ENCODE measurements around the gene FXYD4.
"Not testable (repeated sequence)": the region's sequence is repeated elsewhere in the genome, so short reads cannot be mapped to it uniquely, and the experiment has no call there.

Gene FXYD4, protein sequence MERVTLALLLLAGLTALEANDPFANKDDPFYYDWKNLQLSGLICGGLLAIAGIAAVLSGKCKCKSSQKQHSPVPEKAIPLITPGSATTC

GRCh38 chr10:43371418-43371817 lies at the start of gene FXYD4:
Gene FXYD4 (plus strand): TSS chr10:43371636. CDS start chr10:43373747, 2,111 bp downstream.
- no peak for DNase-seq

DNA sequence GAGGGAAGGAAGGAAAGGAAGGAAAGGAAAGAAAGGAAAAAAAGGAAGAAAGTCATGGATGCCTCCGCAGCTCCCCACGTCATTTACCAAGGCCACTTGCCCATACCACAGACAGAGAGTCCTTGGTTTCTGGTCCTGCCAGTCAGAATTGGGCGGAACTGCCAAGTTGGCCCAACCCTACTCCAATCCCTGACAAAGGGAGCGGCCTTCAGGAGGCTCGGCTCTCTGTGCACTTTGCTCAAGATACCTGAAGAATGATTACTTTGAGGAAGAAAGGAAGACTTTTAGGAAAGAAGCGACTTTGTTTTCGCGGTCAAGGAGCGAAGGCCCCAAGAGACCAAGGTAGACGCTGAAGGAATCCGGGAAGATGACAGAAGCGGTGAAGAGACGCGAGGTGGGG lies 49.1 kb upstream of the FXYD4 start:
- DNase-seq: no peak

- DNase-seq: peak; percentile 85
These were observed 48.7 kb upstream of the FXYD4 start for GRCh38 chr10:43322769-43323168.

- no peak for DNase-seq
These were observed 48.2 kb upstream of the FXYD4 start for GRCh38 chr10:43323245-43323644.

DNA sequence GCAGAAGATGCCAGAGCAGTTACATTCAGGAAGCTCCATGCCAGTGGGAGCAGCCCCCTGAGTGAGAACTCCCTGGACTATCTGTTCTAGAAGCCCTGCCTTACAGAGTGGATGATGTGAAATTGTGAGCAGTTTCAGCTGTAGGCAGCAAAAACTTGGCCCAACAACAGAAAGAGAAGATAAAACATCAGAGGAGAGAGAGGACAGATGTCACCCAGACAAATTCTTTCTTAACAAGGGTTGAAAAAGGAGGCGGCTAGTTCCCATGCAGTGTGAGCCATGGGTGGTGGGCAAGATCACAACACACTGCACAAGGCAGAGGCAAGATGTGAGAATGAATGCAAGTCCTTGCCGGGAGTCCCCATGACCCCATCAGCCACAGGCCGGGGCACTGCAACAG lies 46.6 kb upstream of the FXYD4 start:
- DNase-seq: no peak

- no peak for DNase-seq
These were observed 44.3 kb upstream of the FXYD4 start for GRCh38 chr10:43327171-43327570.

GRCh38 chr10:43327986-43328385 lies 43.5 kb upstream of the FXYD4 start:
- DNase-seq: no peak

- DNase-seq: not testable (repeated sequence)
These were observed 42.6 kb upstream of the FXYD4 start for GRCh38 chr10:43328810-43329209.

DNA sequence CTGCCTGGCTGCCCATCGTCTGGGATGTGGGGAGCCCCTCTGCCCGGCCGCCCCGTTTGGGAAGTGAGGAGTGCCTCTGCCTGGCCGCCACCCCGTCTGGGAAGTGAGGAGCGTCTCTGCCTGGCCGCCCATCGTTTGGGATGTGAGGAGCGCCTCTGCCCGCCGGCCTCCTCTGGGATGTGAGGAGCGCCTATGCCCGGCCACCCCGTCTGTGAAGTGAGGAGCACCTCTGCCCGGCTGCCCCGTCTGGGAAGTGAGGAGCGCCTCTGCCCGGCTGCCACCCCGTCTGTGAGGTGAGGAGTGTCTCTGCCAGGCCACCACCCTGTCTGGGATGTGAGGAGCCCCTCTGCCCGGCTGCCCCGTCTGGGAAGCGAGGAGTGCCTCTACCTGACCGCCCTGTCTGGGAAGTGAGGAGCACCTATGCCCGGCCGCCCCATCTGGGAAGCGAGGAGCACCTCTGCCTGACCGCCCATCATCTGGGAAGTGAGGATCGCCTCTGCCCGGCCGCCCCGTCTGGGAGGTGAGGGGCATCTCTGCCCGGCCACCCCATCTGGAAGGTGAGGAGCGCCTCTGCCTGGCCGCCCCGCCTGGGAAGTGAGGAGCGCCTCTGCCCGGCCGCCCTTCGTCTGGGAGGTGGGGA lies 42.1 kb upstream of the FXYD4 start:
- not testable (repeated sequence) for DNase-seq

GRCh38 chr10:43330049-43330823 lies 41.2 kb upstream of the FXYD4 start:
- DNase-seq: not testable (repeated sequence)

- DNase-seq: not testable (repeated sequence)
These were observed 40.7 kb upstream of the FXYD4 start for GRCh38 chr10:43330824-43331127.

DNA sequence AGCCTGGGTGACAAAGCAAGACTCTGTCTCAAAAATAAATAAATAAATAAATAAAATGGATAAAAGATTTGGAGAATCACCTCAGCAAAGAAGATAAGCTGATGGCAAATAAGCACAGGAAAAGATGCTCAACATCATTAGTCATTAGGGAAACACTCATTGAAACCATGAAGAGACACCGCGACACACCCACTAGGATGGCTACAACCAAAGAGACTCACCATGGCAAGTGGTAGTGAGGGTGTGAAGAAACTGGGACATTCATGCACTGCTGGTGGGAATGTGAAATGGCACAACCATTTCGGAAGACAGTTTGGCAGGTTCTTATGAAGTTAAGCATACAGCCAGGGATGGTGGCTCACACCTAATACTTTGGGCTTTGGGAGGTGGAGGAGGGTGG lies 37.8 kb upstream of the FXYD4 start:
- DNase-seq: no peak

DNA sequence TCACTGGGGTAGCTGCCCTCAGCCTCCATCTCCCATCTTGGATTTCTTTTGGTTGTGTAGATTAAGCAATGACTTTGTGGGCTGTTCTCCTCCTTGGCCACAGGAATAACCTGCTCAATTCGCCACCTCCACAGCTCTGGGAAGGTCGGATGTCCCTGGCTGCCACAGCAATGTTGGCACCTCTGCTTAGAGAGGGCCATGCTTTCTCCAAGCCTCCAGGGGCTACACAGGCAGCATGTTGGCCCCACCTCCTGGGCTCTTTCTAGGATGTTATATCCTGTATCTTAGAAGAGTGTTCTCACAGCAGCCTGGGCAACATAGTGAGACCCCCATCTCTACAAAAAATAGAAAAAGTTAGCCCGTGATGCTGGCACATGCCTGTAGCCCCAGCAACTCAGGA lies 35.4 kb upstream of the FXYD4 start:
- no peak for DNase-seq

DNA sequence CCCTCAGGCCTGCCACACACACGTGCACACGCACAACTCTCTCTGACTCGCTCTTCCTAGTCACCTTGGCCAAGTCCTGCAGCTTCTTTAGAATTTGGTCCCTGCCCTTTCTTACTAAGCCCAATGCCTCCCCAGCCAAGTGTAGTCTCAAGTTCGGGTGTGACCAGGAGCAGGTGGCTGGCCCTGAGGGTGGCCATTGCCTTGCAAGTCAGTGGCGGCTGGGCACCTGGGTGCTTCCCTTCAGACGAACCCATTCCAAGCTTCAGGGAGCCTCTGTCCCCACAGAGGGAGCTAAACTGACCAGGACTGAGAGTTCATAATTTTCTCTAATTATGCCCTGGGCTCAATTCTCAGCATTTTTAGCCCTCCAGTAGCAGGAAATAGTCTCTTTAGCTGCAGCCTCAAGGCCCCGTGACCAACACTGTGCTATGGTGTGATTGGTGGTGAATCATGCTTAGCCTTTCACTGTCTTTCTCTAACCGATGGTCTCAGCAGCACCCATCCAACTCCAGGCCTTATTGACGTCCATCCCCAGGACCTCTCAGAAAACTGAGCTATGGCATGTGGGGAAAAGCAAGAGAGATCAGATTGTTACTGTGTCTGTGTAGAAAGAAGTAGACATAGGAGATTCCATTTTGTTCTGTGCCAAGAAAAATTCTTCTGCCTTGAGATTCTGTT lies 34.7 kb upstream of the FXYD4 start:
- DNase-seq: no peak

DNA sequence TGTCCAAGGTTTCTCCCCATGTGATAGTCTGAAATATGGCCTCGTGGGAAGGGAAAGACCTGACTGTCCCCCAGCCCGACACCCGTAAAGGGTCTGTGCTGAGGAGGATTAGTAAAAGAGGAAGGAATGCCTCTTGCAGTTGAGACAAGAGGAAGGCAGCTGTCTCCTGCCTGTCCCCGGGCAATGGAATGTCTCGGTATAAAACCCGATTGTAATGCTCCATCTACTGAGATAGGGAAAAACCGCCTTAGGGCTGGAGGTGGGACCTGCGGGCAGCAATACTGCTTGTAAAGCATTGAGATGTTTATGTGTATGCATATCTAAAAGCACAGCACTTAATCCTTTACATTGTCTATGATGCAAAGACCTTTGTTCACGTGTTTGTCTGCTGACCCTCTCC lies 33.9 kb upstream of the FXYD4 start:
- not testable (repeated sequence) for DNase-seq

DNA sequence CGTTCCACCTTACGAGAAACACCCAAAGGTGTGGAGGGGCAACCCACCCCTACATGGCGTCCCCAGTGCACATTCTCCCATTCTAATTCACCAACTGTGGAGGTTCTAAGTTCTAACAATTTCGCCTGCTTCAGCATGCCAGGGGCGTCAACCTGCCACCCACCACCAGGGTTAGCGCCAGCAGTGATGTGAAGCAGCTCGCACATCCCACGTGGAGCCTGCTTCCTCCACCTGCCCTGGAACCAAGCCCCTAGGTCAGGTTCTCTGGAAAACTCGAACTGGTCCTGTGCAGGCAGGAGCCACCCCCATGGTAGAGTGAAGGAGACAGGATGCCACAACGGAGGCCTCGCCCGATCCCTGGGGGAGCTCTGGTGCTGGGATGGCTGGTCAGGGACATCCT lies 33.3 kb upstream of the FXYD4 start:
- DNase-seq: no peak

- no peak for DNase-seq
These were observed 32.3 kb upstream of the FXYD4 start for GRCh38 chr10:43339136-43339535.

- no peak for DNase-seq
These were observed 31.3 kb upstream of the FXYD4 start for GRCh38 chr10:43340101-43340500.

- no peak for DNase-seq
These were observed 30.8 kb upstream of the FXYD4 start for GRCh38 chr10:43340619-43341018.

GRCh38 chr10:43341450-43341849 lies 30.0 kb upstream of the FXYD4 start:
- DNase-seq: no peak

DNA sequence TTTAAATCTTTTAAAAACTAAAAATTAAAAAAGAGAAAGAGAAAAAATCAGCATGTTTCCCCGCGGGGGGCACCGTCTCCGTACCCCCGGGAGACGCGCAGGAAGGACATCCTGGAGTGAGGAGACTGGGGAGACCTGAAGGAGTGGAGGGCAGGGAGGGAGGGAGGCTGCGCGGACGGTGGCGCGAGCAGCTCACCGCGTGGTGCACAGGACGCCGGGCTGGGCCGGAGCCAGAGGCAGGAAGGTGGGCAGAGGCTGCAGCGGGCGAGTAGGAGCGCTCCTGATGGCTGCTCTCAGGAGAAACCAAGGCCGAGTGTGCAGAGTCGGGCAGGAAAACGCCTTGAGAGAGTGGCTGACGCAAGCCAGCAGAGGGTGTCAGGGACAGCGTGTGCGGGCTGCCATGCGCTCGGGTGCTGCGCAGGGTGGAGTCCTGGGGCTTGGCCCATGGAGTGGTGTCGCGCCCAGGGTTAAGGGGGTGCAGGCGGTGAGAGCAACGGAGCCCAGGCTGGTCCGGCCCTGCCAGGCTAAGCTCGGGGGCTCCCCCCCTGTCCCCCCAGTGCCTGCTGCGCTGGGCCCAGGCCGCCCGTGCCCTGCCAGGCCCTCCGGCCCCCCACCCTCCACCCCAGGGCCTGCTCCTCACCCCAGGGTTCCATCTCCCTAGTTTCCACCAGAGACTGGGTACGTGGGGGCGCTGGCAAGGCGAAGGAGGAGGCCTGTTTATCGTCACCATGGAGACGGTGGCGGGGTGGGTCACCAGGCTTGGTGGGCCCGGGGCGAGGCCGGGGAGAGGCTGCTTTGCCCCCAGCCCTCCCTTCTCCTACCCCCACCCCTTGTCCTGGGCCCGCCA lies 28.9 kb upstream of the FXYD4 start:
- no peak for DNase-seq

GRCh38 chr10:43343126-43343525 lies 28.3 kb upstream of the FXYD4 start:
- no peak for DNase-seq

- no peak for DNase-seq
These were observed 27.4 kb upstream of the FXYD4 start for GRCh38 chr10:43344051-43344450.
